ENCODE results near the gene PPP1R13B. TPM values are rescaled to one million over a fixed set of nuclear protein-coding genes. Genes with fewer than 3 reads are reported as not detected.
A peak's percentile ranks its signal among the peaks of the same experiment; 100 is the strongest.

PPP1R13B gene
- total RNA-seq, 4 donors from 2014 or later = 10.7 to 48.3 (median 23.3) TPM

DNA sequence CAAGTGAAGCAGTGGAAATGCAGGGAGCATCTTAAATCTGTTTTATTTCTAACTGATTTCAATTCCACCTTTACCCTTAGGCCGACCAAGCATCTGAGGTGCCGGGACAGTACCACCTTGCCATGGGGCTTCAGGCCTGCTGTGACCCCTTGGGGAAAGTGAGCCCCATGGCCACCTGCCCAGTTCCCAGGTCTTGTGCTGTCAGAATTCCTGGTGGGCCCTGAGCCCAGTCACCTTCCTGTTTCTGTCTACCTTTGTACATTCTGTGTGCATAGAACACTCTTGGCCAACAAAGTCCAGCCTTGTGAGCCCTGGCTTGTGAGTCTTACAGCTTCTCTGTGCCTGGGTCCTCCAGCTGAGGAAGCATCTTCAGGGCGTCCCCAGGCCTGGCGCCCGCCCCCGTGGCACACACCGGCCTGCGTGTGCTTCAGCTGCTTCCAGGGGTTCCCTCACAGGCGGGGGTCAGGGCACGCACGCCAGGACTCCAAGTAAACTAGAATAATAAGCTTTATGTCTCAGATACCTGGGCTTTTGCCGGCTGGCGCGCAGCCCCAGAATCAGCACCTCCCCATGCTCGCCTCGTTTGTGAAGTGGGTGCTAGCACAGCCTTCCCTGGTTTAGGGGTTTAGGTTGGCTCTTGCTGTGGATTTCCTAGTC is 121.5 kb downstream of the PPP1R13B start:
- DNase-seq (ENCODE audit: low spot score in 2 of 2) = no peak
- H3K27ac ChIP-seq = peak overlapping the region in 1 of 4 donors; percentile 91
- H3K36me3 ChIP-seq = peaks cover 0 to 49% (median 6%) of the 10 kb centered on the region in 3 donors
- TF ChIP-seq EP300 (IDR thresholded peaks at IDR 0.05) (no peak), POLR2A (IDR thresholded peaks at IDR 0.05) (no peak)
- TF ChIP-seq, protein P1, sequence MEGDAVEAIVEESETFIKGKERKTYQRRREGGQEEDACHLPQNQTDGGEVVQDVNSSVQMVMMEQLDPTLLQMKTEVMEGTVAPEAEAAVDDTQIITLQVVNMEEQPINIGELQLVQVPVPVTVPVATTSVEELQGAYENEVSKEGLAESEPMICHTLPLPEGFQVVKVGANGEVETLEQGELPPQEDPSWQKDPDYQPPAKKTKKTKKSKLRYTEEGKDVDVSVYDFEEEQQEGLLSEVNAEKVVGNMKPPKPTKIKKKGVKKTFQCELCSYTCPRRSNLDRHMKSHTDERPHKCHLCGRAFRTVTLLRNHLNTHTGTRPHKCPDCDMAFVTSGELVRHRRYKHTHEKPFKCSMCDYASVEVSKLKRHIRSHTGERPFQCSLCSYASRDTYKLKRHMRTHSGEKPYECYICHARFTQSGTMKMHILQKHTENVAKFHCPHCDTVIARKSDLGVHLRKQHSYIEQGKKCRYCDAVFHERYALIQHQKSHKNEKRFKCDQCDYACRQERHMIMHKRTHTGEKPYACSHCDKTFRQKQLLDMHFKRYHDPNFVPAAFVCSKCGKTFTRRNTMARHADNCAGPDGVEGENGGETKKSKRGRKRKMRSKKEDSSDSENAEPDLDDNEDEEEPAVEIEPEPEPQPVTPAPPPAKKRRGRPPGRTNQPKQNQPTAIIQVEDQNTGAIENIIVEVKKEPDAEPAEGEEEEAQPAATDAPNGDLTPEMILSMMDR (IDR thresholded peaks at IDR 0.05) = no peak
- H3K4me3 ChIP-seq = no peak overlapping the region
- 90 to 91% methylated on average over 11 to 16 of the region's 16 CpGs for WGBS, 2 donors
- no peaks in the 10 kb centered on the region for H3K9me3 ChIP-seq
- peaks cover 0 to 53% (median 23%) of the 10 kb centered on the region in 4 donors for H3K4me1 ChIP-seq
- H3K27me3 ChIP-seq = no peaks in the 10 kb centered on the region

DNA sequence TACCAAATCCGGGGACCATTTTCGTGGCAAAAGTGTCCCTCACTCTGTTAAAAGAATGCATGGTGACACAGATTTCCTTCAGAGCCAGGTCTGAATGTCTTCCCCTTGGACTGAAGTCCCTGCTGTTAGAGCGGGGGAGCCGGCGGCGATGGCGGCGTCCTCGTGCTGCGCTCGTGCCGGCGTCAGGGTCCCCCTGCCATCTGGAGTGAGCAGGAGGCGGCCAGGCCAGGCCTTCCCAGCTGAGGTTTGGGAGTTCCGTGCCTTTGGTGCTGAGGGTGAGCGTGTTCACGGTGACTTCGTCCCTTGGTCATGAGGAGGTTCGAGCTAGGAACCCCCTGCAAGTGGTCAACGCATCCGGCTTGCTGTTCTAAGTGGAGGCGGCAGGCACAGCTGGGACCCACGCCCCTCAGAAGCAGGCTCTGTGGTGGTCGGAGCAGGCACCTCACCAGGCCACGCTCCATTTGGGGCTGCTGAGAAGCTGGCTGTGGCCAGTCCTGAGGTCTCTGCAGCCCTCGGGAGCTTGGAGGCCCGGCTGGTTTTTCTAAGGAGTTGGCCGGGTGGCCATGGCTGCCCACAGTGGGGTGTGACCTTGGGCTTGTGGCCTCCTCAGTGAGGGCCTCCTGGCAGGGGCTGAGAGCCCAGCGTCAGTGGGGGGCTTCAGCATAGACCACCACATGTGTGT is 122.2 kb downstream of the PPP1R13B start:
- no peak for DNase-seq (ENCODE audit: low spot score in 2 of 2)
- H3K36me3 ChIP-seq = peaks cover 0 to 42% (median 6%) of the 10 kb centered on the region in 3 donors
- no peak overlapping the region for H3K4me3 ChIP-seq
- 85 to 89% methylated on average over 23 to 24 of the region's 29 CpGs for WGBS, 2 donors
- H3K27ac ChIP-seq = peak overlapping the region; percentile 71 to 91 (median 81)
- TF ChIP-seq EP300 (IDR thresholded peaks at IDR 0.05) (no peak), POLR2A (IDR thresholded peaks at IDR 0.05) (no peak)
- TF ChIP-seq, protein P1 (IDR thresholded peaks at IDR 0.05) = no peak
- peaks cover 0 to 61% (median 23%) of the 10 kb centered on the region in 4 donors for H3K4me1 ChIP-seq
- no peaks in the 10 kb centered on the region for H3K9me3 ChIP-seq
- H3K27me3 ChIP-seq = no peaks in the 10 kb centered on the region

DNA sequence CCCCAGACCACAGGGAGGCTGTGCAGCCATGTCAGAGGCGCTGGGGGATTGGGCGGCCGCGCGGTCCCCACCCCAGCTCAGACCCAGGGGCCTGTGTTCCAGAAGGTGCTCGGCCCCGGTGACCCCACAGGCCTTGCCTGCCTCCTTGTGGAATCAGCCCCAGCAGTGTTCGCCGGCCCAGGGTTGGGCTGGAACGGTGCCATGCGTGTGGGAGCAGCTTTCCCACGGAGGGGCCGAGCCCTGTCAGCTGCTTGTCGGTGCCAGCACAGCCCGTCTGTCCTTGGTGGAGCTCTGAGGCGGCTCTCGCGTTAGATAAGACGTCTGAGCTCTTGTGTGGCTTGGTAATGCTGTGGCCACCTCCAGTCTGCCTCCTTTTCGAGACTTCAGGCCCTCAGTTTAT is 123.3 kb downstream of the PPP1R13B start:
- 35 to 50% methylated on average over 15 to 20 of the region's 20 CpGs for WGBS, 2 donors
- H3K9me3 ChIP-seq = no peaks in the 10 kb centered on the region
- H3K4me1 ChIP-seq = peaks cover 0 to 69% (median 23%) of the 10 kb centered on the region in 4 donors
- peaks cover 0 to 32% (median 0%) of the 10 kb centered on the region in 3 donors for H3K36me3 ChIP-seq
- no peaks in the 10 kb centered on the region for H3K27me3 ChIP-seq
- peak; percentile 46 to 60 for DNase-seq (ENCODE audit: low spot score in 2 of 2)
- peak overlapping the region in 1 of 4 donors; percentile 25 for H3K4me3 ChIP-seq
- no peak for TF ChIP-seq POLR2A (IDR thresholded peaks at IDR 0.05)
- peak in 1 of 2 donors; percentile 64 for TF ChIP-seq EP300 (IDR thresholded peaks at IDR 0.05)
- TF ChIP-seq, protein P1 (IDR thresholded peaks at IDR 0.05) = peak in 2 of 5 experiments; percentile 26 to 56
- peak overlapping the region; percentile 71 to 91 (median 81) for H3K27ac ChIP-seq

DNA sequence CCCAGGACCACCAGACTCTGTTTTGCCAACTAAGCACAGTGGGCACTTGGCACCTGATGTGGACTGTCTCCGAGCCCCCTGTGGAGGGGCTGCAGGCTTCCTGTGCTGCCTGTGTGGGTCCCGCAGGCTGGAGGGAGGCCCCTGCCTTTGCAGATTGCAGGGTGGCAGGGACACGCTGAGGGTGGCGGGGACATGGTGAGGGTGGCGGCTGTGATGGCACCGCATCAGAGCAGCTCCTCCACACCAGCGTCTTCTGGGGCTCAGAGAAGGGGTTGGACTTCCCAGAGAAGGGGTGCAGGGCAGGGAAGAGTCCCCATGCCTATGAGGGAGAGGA is 123.7 kb downstream of the PPP1R13B start:
- H3K27ac ChIP-seq = peak overlapping the region; percentile 71 to 91 (median 81)
- DNase-seq (ENCODE audit: low spot score in 2 of 2) = no peak
- no peaks in the 10 kb centered on the region for H3K27me3 ChIP-seq
- 59 to 70% methylated on average over 5 to 7 of the region's 7 CpGs for WGBS, 2 donors
- peak overlapping the region in 1 of 4 donors; percentile 25 for H3K4me3 ChIP-seq
- no peaks in the 10 kb centered on the region for H3K9me3 ChIP-seq
- peaks cover 0 to 28% (median 0%) of the 10 kb centered on the region in 3 donors for H3K36me3 ChIP-seq
- H3K4me1 ChIP-seq = peaks cover 0 to 73% (median 25%) of the 10 kb centered on the region in 4 donors
- TF ChIP-seq EP300 (IDR thresholded peaks at IDR 0.05) = no peak
- TF ChIP-seq, protein P1 (IDR thresholded peaks at IDR 0.05) = no peak
- TF ChIP-seq POLR2A (IDR thresholded peaks at IDR 0.05) = no peak
